Neural progenitor cell (in vitro differentiated cells): ENCODE data around the gene NUAK1.

ENCODE experiments used
- CTCF ChIP-seq: fragments of 200-600 bp; sonication (generic); IDR thresholded peaks from 2 replicates; pipeline ENCODE4 v1.5.1; 2017; ENCODE audit warnings: antibody characterized with exemption, mild to moderate bottlenecking
- EZH2 ChIP-seq: fragments of 200-600 bp; sonication (generic); IDR thresholded peaks from 2 replicates; pipeline ENCODE4 v1.6.1; 2017; ENCODE audit warnings: antibody characterized with exemption, mild to moderate bottlenecking, moderate library complexity
- EZH2phosphoT487 ChIP-seq: fragments of 200-600 bp; sonication (generic); IDR thresholded peaks from 2 replicates; pipeline ENCODE4 v1.6.1; 2017; ENCODE audit warnings: antibody characterized with exemption

DNA sequence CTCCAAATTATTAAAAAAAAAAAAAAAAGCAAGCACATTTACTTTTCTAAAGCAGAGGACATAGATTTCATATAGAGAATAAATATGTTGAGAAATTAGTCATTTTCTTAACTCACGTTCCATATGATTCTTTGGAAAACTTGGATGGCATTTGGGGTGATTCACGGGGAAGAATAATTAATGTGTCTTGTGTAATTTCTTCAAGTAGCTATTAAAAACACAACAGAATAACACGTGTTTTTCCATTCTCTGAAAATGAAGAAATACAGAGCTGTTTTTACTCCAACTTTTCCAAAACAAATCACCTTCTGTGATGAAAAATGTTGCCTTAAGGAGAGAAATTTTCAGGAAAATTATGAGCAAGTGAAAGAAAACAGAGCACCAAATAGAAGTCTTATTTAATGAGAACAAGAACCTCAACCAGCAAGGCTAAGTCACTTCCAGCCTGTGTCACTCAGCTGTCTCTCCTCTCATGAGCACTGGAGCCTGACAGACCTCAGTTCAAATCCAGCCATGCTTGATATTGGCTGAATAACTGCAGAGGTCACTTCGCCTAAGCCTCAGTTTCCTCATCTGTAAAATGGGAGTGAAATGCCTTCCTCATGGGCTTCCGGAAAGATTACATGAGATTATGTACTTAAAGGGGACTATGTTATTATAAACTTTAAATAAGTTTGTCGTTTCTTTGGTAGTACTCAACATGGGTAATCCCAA is 42.8 kb upstream of the NUAK1 start:
- TF ChIP-seq EZH2phosphoT487 (no peak), CTCF (no peak), EZH2 (no peak)
